Measurements from ENCODE around the gene HSD17B8.

HSD17B8 gene

GRCh38 chr6:33192671-33193602 is 11.5 kb upstream of the HSD17B8 start:
- DNase-seq = peak in 2 of 5 experiments; percentile 22 to 34

GRCh38 chr6:33193619-33194018 is 10.8 kb upstream of the HSD17B8 start:
- DNase-seq = no peak

GRCh38 chr6:33194431-33194979 is 9.9 kb upstream of the HSD17B8 start:
- DNase-seq = no peak

- no peak for DNase-seq
Measured at GRCh38 chr6:33195304-33196165, 8.9 kb upstream of the HSD17B8 start.

- peak in 2 of 5 experiments; percentile 36 to 63 for DNase-seq
Measured at GRCh38 chr6:33197431-33198048, 6.9 kb upstream of the HSD17B8 start.

GRCh38 chr6:33198159-33198852 is 6.1 kb upstream of the HSD17B8 start:
- DNase-seq = no peak

GRCh38 chr6:33198853-33199436 is 5.5 kb upstream of the HSD17B8 start:
- DNase-seq = no peak

GRCh38 chr6:33199687-33200218 is 4.7 kb upstream of the HSD17B8 start:
- peak in 2 of 5 experiments; percentile 64 to 86 for DNase-seq

GRCh38 chr6:33200219-33201146 is 4.0 kb upstream of the HSD17B8 start, which contains the start of the genes RXRB and SLC39A7:
Gene RXRB (minus strand): TSS chr6:33200665. CDS start chr6:33200476, 189 bp downstream.
Gene SLC39A7 (plus strand): TSS chr6:33200867. CDS start chr6:33201246, 379 bp downstream.
- DNase-seq = peak; percentile 96 to 99 (median 98)

GRCh38 chr6:33201147-33201545 is 3.3 kb upstream of the HSD17B8 start:
- DNase-seq = no peak

GRCh38 chr6:33201935-33202334 is 2.5 kb upstream of the HSD17B8 start:
- no peak for DNase-seq

GRCh38 chr6:33202799-33203198 is 1.7 kb upstream of the HSD17B8 start:
- DNase-seq = no peak

GRCh38 chr6:33203443-33204164 is 851 bp upstream of the HSD17B8 start:
- DNase-seq = no peak

- no peak for DNase-seq
Measured at GRCh38 chr6:33204165-33204414, 365 bp upstream of the HSD17B8 start.

- peak in 1 of 5 experiments; percentile 59 for DNase-seq
Measured at GRCh38 chr6:33205191-33206026, 954 bp downstream of the HSD17B8 start.

- no peak for DNase-seq
Measured at GRCh38 chr6:33206027-33206863, 1.8 kb downstream of the HSD17B8 start.

- DNase-seq = no peak
Measured at GRCh38 chr6:33206864-33207551, 2.6 kb downstream of the HSD17B8 start.

Measured in T-helper 2 cell (primary cell).